Measurements from ENCODE around the gene MSLN.

The MSLN gene

GRCh38 chr16:794853-795466 lies 34.4 kb downstream of the MSLN start:
- FAIRE-seq, result no peak

- no peak for FAIRE-seq
Measured at GRCh38 chr16:795580-796229, 35.2 kb downstream of the MSLN start.

- no peak for FAIRE-seq
Measured at GRCh38 chr16:796296-797119, 36.0 kb downstream of the MSLN start.

- FAIRE-seq, result no peak
Measured at GRCh38 chr16:797120-797420, 36.5 kb downstream of the MSLN start.

- FAIRE-seq, result no peak
Measured at GRCh38 chr16:797686-798085, 37.2 kb downstream of the MSLN start.

- FAIRE-seq, result no peak
Measured at GRCh38 chr16:798666-799065, 38.1 kb downstream of the MSLN start.

GRCh38 chr16:799111-799947 lies 38.8 kb downstream of the MSLN start:
- no peak for FAIRE-seq

GRCh38 chr16:799948-800833 lies 39.7 kb downstream of the MSLN start, which contains the start of gene GNG13:
GNG13 (minus strand) TSS chr16:800734; CDS start chr16:799077, 1,657 bp downstream.
- no peak for FAIRE-seq

- no peak for FAIRE-seq
Measured at GRCh38 chr16:800834-801511, 40.4 kb downstream of the MSLN start.

GRCh38 chr16:801584-802363 lies 41.2 kb downstream of the MSLN start:
- no peak for FAIRE-seq

- FAIRE-seq, result no peak
Measured at GRCh38 chr16:802461-802860, 41.9 kb downstream of the MSLN start.

GRCh38 chr16:802914-803753 lies 42.6 kb downstream of the MSLN start:
- no peak for FAIRE-seq

- FAIRE-seq, result no peak
Measured at GRCh38 chr16:803754-804080, 43.2 kb downstream of the MSLN start.

- FAIRE-seq, result no peak
Measured at GRCh38 chr16:804193-805048, 43.9 kb downstream of the MSLN start.

GRCh38 chr16:805474-805873 lies 44.9 kb downstream of the MSLN start:
- no peak for FAIRE-seq

GRCh38 chr16:807347-808084 lies 47.0 kb downstream of the MSLN start:
- FAIRE-seq, result no peak

- no peak for FAIRE-seq
Measured at GRCh38 chr16:808085-808386, 47.5 kb downstream of the MSLN start.

- no peak for FAIRE-seq
Measured at GRCh38 chr16:813204-813915, 52.8 kb downstream of the MSLN start.

All from colon (tissue), 2 donors.